ENCODE results near the gene CAPN12.
"Not testable (repeated sequence)": the region's sequence is repeated elsewhere in the genome, so short reads cannot be mapped to it uniquely, and the experiment has no call there.

Gene CAPN12

DNA sequence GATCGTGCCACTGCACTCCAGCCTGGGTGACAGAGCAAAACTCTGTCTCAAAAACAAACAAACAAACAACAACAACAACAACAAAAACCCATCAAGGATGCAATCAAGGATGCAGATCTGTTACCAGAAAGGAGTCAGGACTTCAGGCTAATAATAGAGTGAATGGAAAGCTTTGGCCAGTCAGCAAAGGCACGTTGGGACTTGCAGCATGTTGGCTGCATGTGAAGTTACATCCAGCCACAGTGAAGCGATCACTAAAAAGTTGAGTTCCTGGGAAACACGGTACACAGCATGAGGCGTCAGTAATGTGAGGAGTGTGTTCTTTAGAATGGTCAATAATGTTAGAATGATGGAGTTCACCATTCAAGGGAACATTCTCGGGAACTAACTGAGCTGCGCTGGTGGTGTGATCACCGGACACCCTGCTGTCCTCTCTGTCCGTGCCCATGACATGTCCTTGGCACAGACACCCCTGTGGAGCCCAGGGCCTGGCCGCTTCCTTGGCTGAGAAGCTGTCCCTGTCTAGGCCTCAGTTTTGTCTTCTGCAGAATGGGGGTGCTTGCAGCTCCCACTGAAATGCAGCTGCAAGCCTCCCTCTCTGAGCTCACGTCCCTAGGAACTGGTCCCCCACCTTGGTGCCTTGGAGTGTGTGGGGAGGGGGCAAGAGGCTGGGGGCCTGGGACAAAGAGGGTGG is 42.4 kb upstream of the CAPN12 start:
- no peak for DNase-seq (ENCODE audit: low spot score)
- TF ChIP-seq, protein P1, sequence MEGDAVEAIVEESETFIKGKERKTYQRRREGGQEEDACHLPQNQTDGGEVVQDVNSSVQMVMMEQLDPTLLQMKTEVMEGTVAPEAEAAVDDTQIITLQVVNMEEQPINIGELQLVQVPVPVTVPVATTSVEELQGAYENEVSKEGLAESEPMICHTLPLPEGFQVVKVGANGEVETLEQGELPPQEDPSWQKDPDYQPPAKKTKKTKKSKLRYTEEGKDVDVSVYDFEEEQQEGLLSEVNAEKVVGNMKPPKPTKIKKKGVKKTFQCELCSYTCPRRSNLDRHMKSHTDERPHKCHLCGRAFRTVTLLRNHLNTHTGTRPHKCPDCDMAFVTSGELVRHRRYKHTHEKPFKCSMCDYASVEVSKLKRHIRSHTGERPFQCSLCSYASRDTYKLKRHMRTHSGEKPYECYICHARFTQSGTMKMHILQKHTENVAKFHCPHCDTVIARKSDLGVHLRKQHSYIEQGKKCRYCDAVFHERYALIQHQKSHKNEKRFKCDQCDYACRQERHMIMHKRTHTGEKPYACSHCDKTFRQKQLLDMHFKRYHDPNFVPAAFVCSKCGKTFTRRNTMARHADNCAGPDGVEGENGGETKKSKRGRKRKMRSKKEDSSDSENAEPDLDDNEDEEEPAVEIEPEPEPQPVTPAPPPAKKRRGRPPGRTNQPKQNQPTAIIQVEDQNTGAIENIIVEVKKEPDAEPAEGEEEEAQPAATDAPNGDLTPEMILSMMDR (IDR thresholded peaks at IDR 0.05; ENCODE audit: extremely low read depth, missing control alignments): no peak

DNA sequence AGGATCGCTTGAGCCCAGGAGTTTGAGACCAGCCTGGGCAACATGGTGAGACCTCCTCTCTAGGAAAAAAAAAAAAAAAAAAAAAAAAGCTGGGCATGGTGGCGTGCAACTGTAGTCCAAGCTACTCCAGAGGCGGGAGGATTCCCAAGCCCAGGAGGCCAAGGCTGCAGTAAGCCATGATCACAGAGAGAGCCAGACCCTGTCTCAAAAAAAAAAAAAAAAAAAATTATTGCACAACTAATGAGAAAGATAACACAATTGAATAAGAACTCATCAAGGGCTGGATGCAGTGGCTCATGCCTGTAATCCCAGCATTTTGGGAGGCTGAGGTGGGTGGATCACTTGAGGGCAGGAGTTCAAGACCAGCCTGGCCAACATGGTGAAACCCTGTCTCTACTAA is 41.8 kb upstream of the CAPN12 start:
- DNase-seq (ENCODE audit: low spot score): not testable (repeated sequence)

DNA sequence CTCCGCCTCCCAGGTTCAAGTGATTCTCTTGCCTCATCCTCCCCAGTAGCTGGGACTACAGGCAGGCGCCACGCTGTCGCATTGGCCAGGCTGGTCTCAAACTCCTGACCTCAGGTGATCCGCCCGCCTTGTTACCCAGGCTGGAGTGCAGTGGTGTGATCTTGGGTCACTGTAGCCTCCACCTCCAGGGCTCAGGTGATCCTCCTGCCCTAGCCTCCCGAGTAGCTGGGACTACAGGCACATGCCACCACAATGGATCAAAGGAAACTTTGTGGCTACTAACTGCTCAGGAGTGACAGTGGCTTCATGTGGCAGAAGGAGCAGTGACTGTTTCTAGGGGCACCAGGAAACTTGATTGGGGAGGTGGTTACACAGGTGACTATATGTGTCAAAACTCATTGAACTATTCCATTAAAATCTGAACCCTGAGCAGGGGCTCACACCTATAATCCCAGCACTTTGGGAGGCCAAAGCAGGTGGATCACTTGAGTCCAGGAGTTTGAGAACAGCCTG is 41.0 kb upstream of the CAPN12 start:
- no peak for DNase-seq (ENCODE audit: low spot score)
- TF ChIP-seq, protein P1 (IDR thresholded peaks at IDR 0.05; ENCODE audit: extremely low read depth, missing control alignments): no peak

DNA sequence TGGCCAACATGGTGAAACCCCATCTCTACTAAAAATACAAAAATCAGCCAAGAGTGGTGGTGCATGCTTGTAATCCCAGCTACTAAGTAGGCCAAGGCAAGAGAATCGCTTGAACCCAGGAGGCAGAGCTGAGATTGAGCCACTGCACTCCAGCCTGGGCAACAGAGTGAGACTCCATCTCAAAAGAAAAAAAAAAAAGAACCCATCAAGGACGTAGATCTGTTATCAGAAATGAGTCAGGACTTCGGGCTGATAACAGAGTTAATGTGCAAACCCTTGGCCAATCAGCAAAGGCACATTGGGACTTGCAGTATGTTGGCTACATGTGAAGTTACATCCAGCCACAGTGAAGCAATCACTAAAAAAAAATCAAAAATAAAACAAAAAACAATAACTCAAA is 40.0 kb upstream of the CAPN12 start:
- TF ChIP-seq, protein P1 (IDR thresholded peaks at IDR 0.05; ENCODE audit: extremely low read depth, missing control alignments): no peak
- DNase-seq (ENCODE audit: low spot score): no peak

DNA sequence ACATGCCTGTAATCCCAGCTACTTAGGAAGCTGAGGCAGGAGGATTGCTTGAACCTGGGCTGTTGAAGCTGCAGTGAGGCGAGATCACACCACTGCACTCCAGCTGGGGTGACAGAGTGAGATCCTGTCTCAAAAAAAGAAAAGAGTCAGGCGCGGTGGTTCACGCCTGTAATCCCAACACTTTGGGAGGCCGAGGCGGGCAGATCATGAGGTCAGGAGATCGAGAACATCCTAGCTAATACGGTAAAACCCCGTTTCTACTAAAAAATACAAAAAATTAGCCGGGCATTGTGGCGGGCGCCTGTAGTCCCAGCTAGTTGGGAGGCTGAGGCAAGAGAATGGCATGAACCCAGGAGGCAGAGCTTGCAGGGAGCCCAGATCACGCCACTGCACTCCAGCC is 37.9 kb upstream of the CAPN12 start:
- not testable (repeated sequence) for DNase-seq (ENCODE audit: low spot score)

DNA sequence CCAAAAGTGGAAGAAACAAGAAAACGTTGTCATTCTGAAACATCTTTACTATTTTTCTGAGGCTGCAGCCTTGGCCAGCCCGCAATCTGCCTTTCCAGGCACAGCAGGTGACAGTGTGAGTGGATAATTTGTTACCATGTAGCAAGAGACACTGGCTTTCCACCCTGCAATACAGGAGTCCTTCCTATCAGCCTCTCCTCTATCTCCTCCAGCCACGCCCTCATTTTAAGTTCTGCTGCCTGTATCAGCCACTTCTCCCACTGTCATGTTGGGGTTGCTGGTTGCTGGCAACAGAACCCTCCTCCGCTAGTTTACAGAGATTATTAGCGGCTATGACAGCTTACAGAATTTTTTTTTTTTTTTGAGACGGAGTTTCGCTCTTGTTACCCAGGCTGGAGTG is 36.8 kb upstream of the CAPN12 start:
- no peak for DNase-seq (ENCODE audit: low spot score)
- TF ChIP-seq, protein P1 (IDR thresholded peaks at IDR 0.05; ENCODE audit: extremely low read depth, missing control alignments): no peak

DNA sequence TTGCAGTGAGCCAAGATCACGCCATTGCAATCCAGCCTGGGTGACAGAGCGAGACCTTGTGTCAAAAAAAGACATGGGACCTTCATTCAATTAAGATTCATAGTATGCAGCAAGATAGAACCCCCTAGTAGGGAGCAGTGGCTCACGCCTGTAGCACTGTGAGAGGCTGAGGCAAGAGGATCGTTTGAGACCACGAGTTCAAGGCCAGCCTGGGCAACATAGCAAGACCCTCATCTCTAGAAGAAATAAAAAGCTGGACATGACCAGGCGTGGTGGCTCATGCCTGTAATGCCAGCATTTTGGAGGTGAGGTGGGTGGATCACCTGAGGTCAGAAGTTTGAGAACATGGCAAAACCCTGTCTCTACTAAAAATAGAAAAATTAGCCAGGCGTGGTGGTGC is 36.2 kb upstream of the CAPN12 start:
- no peak for DNase-seq (ENCODE audit: low spot score)
- TF ChIP-seq, protein P1 (IDR thresholded peaks at IDR 0.05; ENCODE audit: extremely low read depth, missing control alignments): no peak

DNA sequence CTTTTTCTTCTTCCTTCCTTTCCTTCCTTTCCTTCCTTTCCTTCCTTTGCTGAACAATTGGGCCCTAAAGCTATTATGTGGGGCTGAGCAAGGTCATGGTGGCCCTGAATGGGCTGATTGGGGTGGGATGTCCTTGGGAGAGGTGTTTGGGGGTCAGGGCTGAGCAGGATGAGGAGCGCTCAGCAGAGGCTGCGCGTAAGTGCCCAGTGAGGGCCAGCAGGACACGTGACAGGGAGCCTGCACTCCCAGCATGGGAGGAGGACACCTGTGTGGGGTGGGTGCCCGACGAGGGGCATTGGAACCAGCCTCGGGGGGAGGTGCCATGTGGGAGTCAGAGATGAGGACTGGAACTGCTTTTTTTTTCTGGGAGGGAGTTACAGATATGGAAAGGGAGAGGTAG is 34.5 kb upstream of the CAPN12 start:
- DNase-seq (ENCODE audit: low spot score): no peak
- TF ChIP-seq, protein P1 (IDR thresholded peaks at IDR 0.05; ENCODE audit: extremely low read depth, missing control alignments): no peak

Measured in GM20000 (cell line).